ENCODE data around the gene MACF1.
"Not testable (repeated sequence)": the region's sequence is repeated elsewhere in the genome, so short reads cannot be mapped to it uniquely, and the experiment has no call there.

Gene MACF1

GRCh38 chr1:39517936-39518335 lies 313.4 kb downstream of the MACF1 start:
- DNase-seq (ENCODE audit: low spot score): not testable (repeated sequence)

GRCh38 chr1:39519376-39519775 lies 314.9 kb downstream of the MACF1 start:
- not testable (repeated sequence) for DNase-seq (ENCODE audit: low spot score)

GRCh38 chr1:39522221-39522620 lies 317.7 kb downstream of the MACF1 start:
- not testable (repeated sequence) for DNase-seq (ENCODE audit: low spot score)

- DNase-seq (ENCODE audit: low spot score): no peak
Measured at GRCh38 chr1:39522661-39523567, 318.4 kb downstream of the MACF1 start.

GRCh38 chr1:39524171-39524570 lies 319.7 kb downstream of the MACF1 start:
- no peak for DNase-seq (ENCODE audit: low spot score)

- no peak for DNase-seq (ENCODE audit: low spot score)
Measured at GRCh38 chr1:39524591-39525365, 320.3 kb downstream of the MACF1 start.

- no peak for DNase-seq (ENCODE audit: low spot score)
Measured at GRCh38 chr1:39525366-39526165, 321.1 kb downstream of the MACF1 start.

- no peak for DNase-seq (ENCODE audit: low spot score)
Measured at GRCh38 chr1:39526466-39527189, 322.1 kb downstream of the MACF1 start.

GRCh38 chr1:39527190-39527579 lies 322.7 kb downstream of the MACF1 start:
- not testable (repeated sequence) for DNase-seq (ENCODE audit: low spot score)

- no peak for DNase-seq (ENCODE audit: low spot score)
Measured at GRCh38 chr1:39528082-39528481, 323.6 kb downstream of the MACF1 start.

- no peak for DNase-seq (ENCODE audit: low spot score)
Measured at GRCh38 chr1:39529901-39530535, 325.5 kb downstream of the MACF1 start.

- no peak for DNase-seq (ENCODE audit: low spot score)
Measured at GRCh38 chr1:39531526-39531925, 327.0 kb downstream of the MACF1 start.

- no peak for DNase-seq (ENCODE audit: low spot score)
Measured at GRCh38 chr1:39533442-39533841, 328.9 kb downstream of the MACF1 start.

Measured in SW480 (cell line).